Vagina (tissue), 2 donors: ENCODE results near the gene RPUSD1. TPM values are rescaled to one million over a fixed set of nuclear protein-coding genes. Genes with fewer than 3 reads are reported as not detected.

Experiments
- DNase-seq, 2 donors: peaks; one replicate each; pipeline ENCODE4 v3.0.0-alpha.2; 2017; ENCODE audit errors: extremely low spot score in 2 of 2
- H3K27ac ChIP-seq: fragments of 200-600 bp; sonication (generic); one replicate; pipeline ENCODE4 v1.5.1; 2019
- H3K27me3 ChIP-seq: fragments of 200-600 bp; sonication (generic); one replicate; pipeline ENCODE4 v1.5.1; 2019
- H3K36me3 ChIP-seq, 2 donors: fragments of 200-600 bp; sonication (generic); one replicate each; pipeline ENCODE4 v1.5.1; 2017 to 2019
- H3K4me1 ChIP-seq: fragments of 200-600 bp; sonication (generic); one replicate; pipeline ENCODE4 v1.5.1; 2019
- H3K4me3 ChIP-seq, 2 donors: fragments of 200-600 bp; sonication (generic); 1 replicate in 1 of 2; 2 replicates in 1 of 2; pipeline ENCODE4 v1.5.1; 2016 to 2019
- H3K9me3 ChIP-seq: fragments of 200-600 bp; sonication (generic); one replicate; pipeline ENCODE4 v1.5.1; 2019
- POLR2A ChIP-seq, 2 donors: fragments of 450-650 bp; IDR thresholded peaks; one replicate each; pipeline ENCODE4 v1.6.1; 2017; ENCODE audit warnings: antibody characterized with exemption in 2 of 2, mild to moderate bottlenecking in 2 of 2, moderate library complexity in 2 of 2
- POLR2AphosphoS5 ChIP-seq, 2 donors: sonication (generic); formaldehyde crosslinking; IDR thresholded peaks; one replicate each; pipeline ENCODE4 v1.9.0; 2017; ENCODE audit warnings: antibody characterized with exemption in 2 of 2, mild to moderate bottlenecking in 2 of 2, low read depth in 1 of 2; ENCODE audit not compliant: insufficient read depth in 1 of 2
- intact Hi-C: fragments of 100-400 bp; cut with DNase I; formaldehyde crosslinking; loops from one replicate; pipeline ENCODE4 v1.15.1; 2023
- total RNA-seq: library from RNA; depleted of rRNA; stranded (reverse); fragments of >200 nt; gene quantifications from one replicate; pipeline ENCODE4 v1.2.3, GENCODE V29; 2016
- TF ChIP-seq, protein P1 (sequence below), 3 experiments: fragments of 450-650 bp in 2 of 3; fragments of 200-600 bp in 1 of 3; sonication (generic) in 1 of 3; IDR thresholded peaks; one replicate each; pipeline ENCODE4 v1.5.1; 2017 to 2019; ENCODE audit warnings: antibody characterized with exemption in 3 of 3, mild to moderate bottlenecking in 2 of 3, moderate library complexity in 2 of 3

The RPUSD1 gene
- total RNA-seq, 1 donor from 2014 or later: 17.2 TPM

- H3K36me3 ChIP-seq: no peaks in the 10 kb centered on the region
- no peak overlapping the region for H3K27ac ChIP-seq
- H3K4me3 ChIP-seq: no peak overlapping the region
- peaks cover 8% of the 10 kb centered on the region for H3K4me1 ChIP-seq
- H3K27me3 ChIP-seq: no peaks in the 10 kb centered on the region
- intact Hi-C loops: no loop called here
- DNase-seq: no peak
- TF ChIP-seq POLR2AphosphoS5 (IDR thresholded peaks at IDR 0.05; ENCODE audit: insufficient read depth in 1 of 2, low read depth in 1 of 2) (no peak), POLR2A (IDR thresholded peaks at IDR 0.05) (no peak)
- TF ChIP-seq, protein P1, sequence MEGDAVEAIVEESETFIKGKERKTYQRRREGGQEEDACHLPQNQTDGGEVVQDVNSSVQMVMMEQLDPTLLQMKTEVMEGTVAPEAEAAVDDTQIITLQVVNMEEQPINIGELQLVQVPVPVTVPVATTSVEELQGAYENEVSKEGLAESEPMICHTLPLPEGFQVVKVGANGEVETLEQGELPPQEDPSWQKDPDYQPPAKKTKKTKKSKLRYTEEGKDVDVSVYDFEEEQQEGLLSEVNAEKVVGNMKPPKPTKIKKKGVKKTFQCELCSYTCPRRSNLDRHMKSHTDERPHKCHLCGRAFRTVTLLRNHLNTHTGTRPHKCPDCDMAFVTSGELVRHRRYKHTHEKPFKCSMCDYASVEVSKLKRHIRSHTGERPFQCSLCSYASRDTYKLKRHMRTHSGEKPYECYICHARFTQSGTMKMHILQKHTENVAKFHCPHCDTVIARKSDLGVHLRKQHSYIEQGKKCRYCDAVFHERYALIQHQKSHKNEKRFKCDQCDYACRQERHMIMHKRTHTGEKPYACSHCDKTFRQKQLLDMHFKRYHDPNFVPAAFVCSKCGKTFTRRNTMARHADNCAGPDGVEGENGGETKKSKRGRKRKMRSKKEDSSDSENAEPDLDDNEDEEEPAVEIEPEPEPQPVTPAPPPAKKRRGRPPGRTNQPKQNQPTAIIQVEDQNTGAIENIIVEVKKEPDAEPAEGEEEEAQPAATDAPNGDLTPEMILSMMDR (IDR thresholded peaks at IDR 0.05): no peak
- no peaks in the 10 kb centered on the region for H3K9me3 ChIP-seq
Measured at GRCh38 chr16:763369-764183, 24.6 kb downstream of the RPUSD1 start.

DNA sequence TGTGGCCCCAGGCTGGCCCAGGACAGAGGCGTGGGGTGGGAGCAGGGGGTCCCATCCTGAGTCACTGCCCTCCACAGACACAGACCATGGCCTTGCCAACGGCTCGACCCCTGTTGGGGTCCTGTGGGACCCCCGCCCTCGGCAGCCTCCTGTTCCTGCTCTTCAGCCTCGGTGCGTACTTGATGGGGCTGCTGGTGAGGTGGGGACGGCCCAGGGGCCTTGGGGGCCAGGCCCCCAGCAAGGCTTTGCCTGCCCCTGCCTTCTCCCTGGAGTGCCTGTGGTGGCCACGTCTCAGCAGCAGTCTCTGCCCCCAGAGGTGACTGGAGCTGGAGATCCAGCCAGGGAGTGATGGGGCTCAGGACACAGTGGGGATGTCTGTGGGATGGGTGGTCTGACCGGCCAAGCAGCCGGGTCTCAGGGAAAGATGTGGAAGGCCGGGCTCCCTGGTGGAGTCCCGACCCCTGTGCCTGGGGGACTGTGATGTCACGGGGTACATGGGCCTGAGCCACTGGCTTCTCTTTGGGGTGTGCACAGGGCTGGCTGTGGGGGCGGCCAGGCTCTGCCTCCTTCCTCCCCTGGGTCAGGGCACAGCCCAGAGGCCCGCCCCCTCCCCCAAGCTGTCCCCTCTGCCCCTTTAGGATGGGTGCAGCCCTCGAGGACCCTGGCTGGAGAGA lies 25.4 kb downstream of the RPUSD1 start:
- intact Hi-C loops: no loop called here
- no peaks in the 10 kb centered on the region for H3K27me3 ChIP-seq
- no peaks in the 10 kb centered on the region for H3K9me3 ChIP-seq
- H3K27ac ChIP-seq: no peak overlapping the region
- no peak overlapping the region for H3K4me3 ChIP-seq
- no peaks in the 10 kb centered on the region for H3K36me3 ChIP-seq
- TF ChIP-seq POLR2A (IDR thresholded peaks at IDR 0.05) (no peak), POLR2AphosphoS5 (IDR thresholded peaks at IDR 0.05; ENCODE audit: insufficient read depth in 1 of 2, low read depth in 1 of 2) (no peak)
- TF ChIP-seq, protein P1 (IDR thresholded peaks at IDR 0.05): no peak
- DNase-seq: no peak
- H3K4me1 ChIP-seq: peaks cover 8% of the 10 kb centered on the region

GRCh38 chr16:761625-762513 lies 26.3 kb downstream of the RPUSD1 start:
- no peaks in the 10 kb centered on the region for H3K27me3 ChIP-seq
- TF ChIP-seq, protein P1 (IDR thresholded peaks at IDR 0.05): no peak
- TF ChIP-seq POLR2A (IDR thresholded peaks at IDR 0.05): no peak
- intact Hi-C loops: no loop called here
- H3K9me3 ChIP-seq: no peaks in the 10 kb centered on the region
- no peak overlapping the region for H3K4me3 ChIP-seq
- no peak for DNase-seq
- no peak overlapping the region for H3K27ac ChIP-seq
- H3K4me1 ChIP-seq: peaks cover 8% of the 10 kb centered on the region
- H3K36me3 ChIP-seq: no peaks in the 10 kb centered on the region

DNA sequence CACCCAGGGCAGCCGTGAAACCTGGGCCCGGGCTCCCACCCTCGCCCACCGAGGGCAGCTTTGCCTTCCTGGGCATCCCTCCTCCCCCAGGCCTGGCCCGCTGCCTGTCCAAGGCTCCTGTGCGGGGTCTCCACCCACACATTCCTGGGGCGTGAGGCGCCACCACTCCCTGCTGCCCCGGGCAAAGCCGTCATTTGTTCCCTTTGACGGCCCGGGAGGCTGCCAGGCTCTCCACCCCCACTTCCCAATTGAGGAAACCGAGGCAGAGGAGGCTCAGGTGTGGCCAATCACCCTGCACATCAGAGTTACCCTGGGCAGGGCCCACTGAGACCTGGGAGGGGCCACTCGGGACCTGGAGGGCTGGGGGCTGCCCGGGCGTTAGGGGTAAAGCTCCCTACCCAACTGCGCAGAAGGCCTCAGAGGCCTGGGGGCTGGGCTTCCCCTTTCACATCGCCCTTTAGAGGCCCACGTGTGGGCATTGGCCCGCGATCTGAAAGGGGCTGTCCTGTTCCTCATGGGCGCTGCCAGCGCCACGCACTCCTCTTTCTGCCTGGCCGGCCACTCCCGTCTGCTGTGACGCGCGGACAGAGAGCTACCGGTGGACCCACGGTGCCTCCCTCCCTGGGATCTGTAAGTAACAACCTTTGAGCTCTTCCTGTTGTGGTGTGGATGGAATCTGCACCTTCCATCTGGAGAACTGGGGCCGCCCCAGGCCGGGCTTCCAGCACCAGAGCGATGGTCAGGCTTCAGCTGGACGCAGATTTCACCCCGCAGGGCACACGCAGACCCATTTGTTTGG lies 27.4 kb downstream of the RPUSD1 start, which contains the start of gene MSLN:
MSLN (plus strand) TSS at position 190 of the 799 bp plus-strand sequence. CDS start 1,947 bp downstream, outside the sequence.
- no peak within 1 kb of the TSS for H3K27ac ChIP-seq
- no peak within 1 kb of the TSS for H3K4me3 ChIP-seq
- TF ChIP-seq POLR2A (IDR thresholded peaks at IDR 0.05) (no peak), POLR2AphosphoS5 (IDR thresholded peaks at IDR 0.05; ENCODE audit: insufficient read depth in 1 of 2, low read depth in 1 of 2) (no peak)
- TF ChIP-seq, protein P1 (IDR thresholded peaks at IDR 0.05): no peak
- no peaks in the 10 kb centered on the region for H3K9me3 ChIP-seq
- peaks cover 8% of the 10 kb centered on the region for H3K4me1 ChIP-seq
- intact Hi-C loops: no loop called here
- no peaks in the 10 kb centered on the region for H3K27me3 ChIP-seq
- no peaks in the 10 kb centered on the region for H3K36me3 ChIP-seq
- DNase-seq: no peak
